Gastrocnemius medialis (tissue), 4 donors: ENCODE results near the gene ADAMTS2.

Experiments
- CTCF ChIP-seq, 5 experiments: fragments of 450-650 bp in 3 of 5; fragments of 200-600 bp in 2 of 5; sonication (generic) in 2 of 5; IDR thresholded peaks in 4 of 5; conservative IDR thresholded peaks in 1 of 5; 1 replicate in 4 of 5; 2 replicates in 1 of 5; pipeline ENCODE4 v1.5.1; 2016 to 2019; ENCODE audit warnings: antibody characterized with exemption in 5 of 5, mild to moderate bottlenecking in 3 of 5, moderate library complexity in 3 of 5
- POLR2A ChIP-seq, 2 donors: fragments of 450-650 bp; IDR thresholded peaks; one replicate each; pipeline ENCODE4 v1.6.1; 2017; ENCODE audit warnings: antibody characterized with exemption in 2 of 2, mild to moderate bottlenecking in 2 of 2, moderate library complexity in 2 of 2

GRCh38 chr5:179375236-179375685, 30.0 kb upstream of the ADAMTS2 start:
- TF ChIP-seq CTCF (IDR thresholded peaks at IDR 0.05 in 4 of 5, conservative IDR thresholded peaks at IDR 0.05 in 1 of 5) (no peak), POLR2A (IDR thresholded peaks at IDR 0.05) (no peak)
